A549 treated with RU486 at 1 μM for 4 hours (cell line): ENCODE results near the gene VWA1. TPM values are rescaled to one million over a fixed set of nuclear protein-coding genes. Genes with fewer than 3 reads are reported as not detected.

ENCODE experiments used
- total RNA-seq: library from RNA; stranded (reverse); fragments of 200-300 nt; extraction: Qiagen RNA extraction; gene quantifications from 5 replicates; pipeline ENCODE4 v1.2.3, GENCODE V29; 2022; ENCODE audit warnings: low read depth

Gene VWA1
- 4.8 to 16.5 TPM (median 14.4 TPM) in 5 replicates for total RNA-seq

GRCh38 chr1:1435106-1435903 lies at the start of gene VWA1:
VWA1 (plus strand) TSS chr1:1435690; CDS start chr1:1435749, 59 bp downstream.

DNA sequence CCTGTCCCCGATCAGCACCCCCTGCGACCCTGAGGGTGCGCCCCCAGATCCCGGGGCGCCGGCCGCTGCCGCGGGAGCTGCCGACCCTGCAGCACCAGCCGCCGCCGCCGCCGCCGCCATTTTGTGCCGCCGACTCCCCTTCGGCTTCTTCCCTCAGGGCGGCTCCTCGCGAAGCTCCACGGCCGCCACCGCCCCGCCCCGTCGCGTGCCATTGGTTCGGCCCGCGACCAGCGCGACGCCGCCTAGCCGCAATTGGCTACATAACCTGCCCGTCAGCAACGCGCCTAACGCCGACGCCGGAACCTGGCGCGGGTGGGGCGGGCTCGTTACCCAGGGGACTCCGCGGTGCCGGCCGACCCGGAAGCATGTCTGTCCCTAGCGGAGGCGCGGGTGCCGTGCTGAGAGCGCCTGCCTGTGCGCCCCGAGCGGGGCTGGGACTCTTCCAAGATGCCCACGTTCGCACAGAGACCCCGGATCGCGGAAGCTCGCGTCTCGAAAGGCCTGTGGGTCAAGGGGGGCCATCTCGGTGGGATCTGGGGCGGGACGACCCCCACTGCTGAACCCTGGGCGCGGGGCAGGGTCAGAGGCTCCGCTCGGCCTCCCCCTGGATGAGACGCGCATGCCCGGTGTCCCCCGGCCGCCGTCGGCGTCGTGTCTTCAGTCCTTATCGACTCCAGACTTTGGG lies 36.2 kb upstream of the VWA1 start, which contains the start of gene CCNL2:
TSS of gene CCNL2 (minus strand) at position 149 of the 685 bp plus-strand sequence. CDS start at position 120, 29 bp downstream.

GRCh38 chr1:1406821-1407635 lies 28.5 kb upstream of the VWA1 start, which contains the start of gene MRPL20:
MRPL20 (minus strand) TSS chr1:1407293; CDS start chr1:1407217, 76 bp downstream.

DNA sequence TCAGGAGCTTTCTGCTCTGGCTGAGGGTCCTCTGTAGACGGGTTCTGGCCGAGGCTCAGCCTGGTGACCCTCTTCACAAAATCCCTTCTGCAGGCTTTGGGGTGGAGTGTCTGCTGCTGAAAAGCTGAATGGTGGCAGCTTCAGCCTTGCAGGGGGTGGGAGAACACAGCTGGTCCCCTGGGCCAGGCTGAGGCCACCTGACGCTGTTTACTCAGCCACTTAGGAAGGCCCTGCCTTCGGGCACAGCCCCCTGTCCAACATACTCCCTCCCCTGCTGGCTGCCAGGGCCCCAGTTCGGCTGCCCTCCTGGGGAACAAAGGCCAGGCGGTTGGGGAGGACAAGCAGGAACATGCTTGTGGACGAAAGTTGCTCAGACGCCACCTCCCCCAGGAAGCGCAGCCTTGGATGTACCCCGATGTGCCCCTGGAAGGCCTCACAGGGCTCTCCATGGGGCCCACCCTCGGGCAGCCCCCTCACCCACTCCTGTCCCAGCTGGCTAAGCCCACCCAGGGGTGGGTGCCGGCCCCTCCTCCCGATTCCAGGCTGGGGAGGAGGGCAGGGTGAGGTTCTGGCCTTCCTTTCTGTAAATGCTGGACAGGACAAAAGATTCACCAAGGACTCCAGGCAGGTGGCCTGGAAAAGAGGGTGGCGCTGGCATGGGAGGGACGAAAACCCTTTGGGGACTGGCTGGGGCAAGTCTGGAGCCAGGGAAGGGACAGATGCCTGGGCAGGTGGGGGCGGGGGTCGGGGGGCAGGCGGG lies 14.2 kb upstream of the VWA1 start, which contains the start of gene ANKRD65:
TSS of gene ANKRD65 (minus strand) at position 130 of the 760 bp plus-strand sequence. CDS start 271 bp downstream, outside the sequence.

GRCh38 chr1:1449099-1449739 lies 13.7 kb downstream of the VWA1 start, which contains the start of gene ATAD3C:
ATAD3C (plus strand) TSS chr1:1449689; CDS start chr1:1450684, 995 bp downstream.

GRCh38 chr1:1471389-1472052 lies 36.0 kb downstream of the VWA1 start, which contains the start of gene ATAD3B:
ATAD3B (plus strand) TSS chr1:1471765; CDS start chr1:1471885, 120 bp downstream.

Other genes with a start within 250 kb of the VWA1 start
- not detected in 5 replicates for gene TNFRSF18, start 229.1 kb upstream of the VWA1 start, total RNA-seq
- gene TNFRSF4, start 221.5 kb upstream of the VWA1 start, total RNA-seq: 0.22 TPM in 1 of 5 replicates, not detected in the others
- gene SDF4, start 203.7 kb upstream of the VWA1 start, total RNA-seq: 105 to 136 TPM (median 127 TPM) in 5 replicates
- 11.0 to 22.5 TPM (median 21.8 TPM) in 5 replicates for gene B3GALT6, start 203.5 kb upstream of the VWA1 start, total RNA-seq
- 0.59 to 1.7 TPM (median 1.1 TPM) in 5 replicates for gene C1QTNF12, start 189.0 kb upstream of the VWA1 start, total RNA-seq
- gene UBE2J2, start 161.8 kb upstream of the VWA1 start, total RNA-seq: 35.9 to 51.0 TPM (median 48.6 TPM) in 5 replicates
- gene SCNN1D, start 155.3 kb upstream of the VWA1 start, total RNA-seq: 0.68 to 1.3 TPM (median 1.2 TPM) in 5 replicates
- 8.1 to 17.8 TPM (median 13.7 TPM) in 5 replicates for gene ACAP3, start 127.8 kb upstream of the VWA1 start, total RNA-seq
- 16.5 to 29.3 TPM (median 22.8 TPM) in 5 replicates for gene PUSL1, start 127.1 kb upstream of the VWA1 start, total RNA-seq
- gene INTS11, start 111.0 kb upstream of the VWA1 start, total RNA-seq: 47.7 to 61.4 TPM (median 58.1 TPM) in 5 replicates
- 13.1 to 20.9 TPM (median 18.3 TPM) in 5 replicates for gene CPTP, start 110.9 kb upstream of the VWA1 start, total RNA-seq
- 0.08 to 0.14 TPM (median 0.12 TPM) in 5 replicates for gene TAS1R3, start 104.4 kb upstream of the VWA1 start, total RNA-seq
- 44.0 to 77.6 TPM (median 71.9 TPM) in 5 replicates for gene DVL1, start 86.3 kb upstream of the VWA1 start, total RNA-seq
- 0.16 to 1.0 TPM (median 0.27 TPM) in 4 of 5 replicates, not detected in the other for gene MXRA8, start 77.1 kb upstream of the VWA1 start, total RNA-seq
- gene AURKAIP1, start 60.5 kb upstream of the VWA1 start, total RNA-seq: 99.9 to 181 TPM (median 176 TPM) in 5 replicates
- gene CCNL2, start 36.4 kb upstream of the VWA1 start, total RNA-seq: 36.2 to 57.5 TPM (median 50.3 TPM) in 5 replicates
- gene MRPL20, start 28.4 kb upstream of the VWA1 start, total RNA-seq: 127 to 156 TPM (median 138 TPM) in 5 replicates
- gene ANKRD65, start 14.4 kb upstream of the VWA1 start, total RNA-seq: not detected in 5 replicates
- gene ATAD3C, start 14.0 kb downstream of the VWA1 start, total RNA-seq: not detected in 5 replicates
- 1.6 to 3.3 TPM (median 3.2 TPM) in 5 replicates for gene ATAD3B, start 36.1 kb downstream of the VWA1 start, total RNA-seq
- gene ATAD3A, start 76.5 kb downstream of the VWA1 start, total RNA-seq: 28.2 to 40.1 TPM (median 37.3 TPM) in 5 replicates
- gene TMEM240, start 104.9 kb downstream of the VWA1 start, total RNA-seq: 0.22 to 0.52 TPM (median 0.36 TPM) in 5 replicates
- 92.5 to 114 TPM (median 109 TPM) in 5 replicates for gene SSU72, start 139.2 kb downstream of the VWA1 start, total RNA-seq
- 5.2 to 10.5 TPM (median 8.0 TPM) in 5 replicates for gene FNDC10, start 164.4 kb downstream of the VWA1 start, total RNA-seq
- gene MIB2, start 179.8 kb downstream of the VWA1 start, total RNA-seq: 8.3 to 20.2 TPM (median 17.1 TPM) in 5 replicates
- gene MMP23B, start 196.5 kb downstream of the VWA1 start, total RNA-seq: 0.48 to 1.1 TPM (median 0.51 TPM) in 4 of 5 replicates, not detected in the other
- gene CDK11B, start 223.3 kb downstream of the VWA1 start, total RNA-seq: 26.1 to 28.9 TPM (median 26.5 TPM) in 5 replicates